GM10266 (cell line): ENCODE measurements around the gene UBE2J1.
"Not testable (repeated sequence)": the region's sequence is repeated elsewhere in the genome, so short reads cannot be mapped to it uniquely, and the experiment has no call there.

Experiments used
- DNase-seq: peaks from one replicate; pipeline ENCODE4 v3.0.0; 2012; ENCODE audit errors: extremely low spot score
- TF ChIP-seq, protein P1 (sequence below): IDR thresholded peaks from 2 replicates; pipeline ENCODE4 v1.5.1; 2012; ENCODE audit warnings: mild to moderate bottlenecking, low read depth; ENCODE audit not compliant: control insufficient read depth, insufficient read depth; ENCODE audit errors: missing control alignments

Gene UBE2J1, protein sequence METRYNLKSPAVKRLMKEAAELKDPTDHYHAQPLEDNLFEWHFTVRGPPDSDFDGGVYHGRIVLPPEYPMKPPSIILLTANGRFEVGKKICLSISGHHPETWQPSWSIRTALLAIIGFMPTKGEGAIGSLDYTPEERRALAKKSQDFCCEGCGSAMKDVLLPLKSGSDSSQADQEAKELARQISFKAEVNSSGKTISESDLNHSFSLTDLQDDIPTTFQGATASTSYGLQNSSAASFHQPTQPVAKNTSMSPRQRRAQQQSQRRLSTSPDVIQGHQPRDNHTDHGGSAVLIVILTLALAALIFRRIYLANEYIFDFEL

DNA sequence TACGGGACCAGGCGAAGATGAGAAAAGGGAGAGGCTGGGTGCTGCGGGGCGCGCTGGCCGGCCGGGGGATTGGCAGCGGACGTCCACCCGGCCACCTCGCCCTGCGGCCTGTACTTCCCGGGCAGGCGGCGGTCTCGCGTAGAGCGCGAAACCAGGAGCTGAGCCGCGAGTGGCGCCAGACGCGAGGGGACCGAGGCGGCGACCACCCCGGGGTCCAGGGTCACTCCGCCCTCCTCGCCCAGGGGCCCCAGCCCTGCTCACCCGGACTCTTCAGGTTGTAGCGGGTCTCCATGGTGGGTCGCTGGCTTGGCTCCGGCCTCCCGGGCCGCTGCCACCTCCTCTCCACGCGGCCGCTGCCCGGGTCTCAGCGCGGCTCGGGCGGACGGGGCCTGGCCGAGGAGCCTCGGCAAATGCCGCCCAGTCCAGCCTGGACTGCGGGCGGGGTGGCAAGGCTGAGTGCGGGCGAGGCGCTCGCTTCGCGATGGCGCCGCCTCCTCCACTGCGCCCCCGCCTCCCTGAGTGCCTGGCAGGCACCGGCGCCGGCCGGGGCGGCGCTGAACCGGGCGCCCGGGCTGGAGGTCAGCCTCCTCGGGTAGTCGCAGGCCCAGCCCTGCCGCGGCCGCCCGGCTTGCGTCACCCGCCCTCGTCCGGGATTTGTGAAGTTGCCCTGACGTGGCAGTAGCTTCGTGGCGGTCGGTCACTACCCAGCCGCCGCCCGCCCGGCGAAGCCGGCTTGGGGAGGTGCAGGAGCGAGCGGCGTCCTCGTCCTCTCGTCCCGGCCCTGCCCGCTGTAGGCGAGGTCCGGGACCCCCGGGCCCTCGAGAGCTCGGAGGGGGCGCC, at the start of gene UBE2J1:
TSS of gene UBE2J1 (minus strand) at position 445 of the 840 bp plus-strand sequence. CDS start at position 292, 153 bp downstream.
- DNase-seq = peak; percentile 80
- TF ChIP-seq, protein P1, sequence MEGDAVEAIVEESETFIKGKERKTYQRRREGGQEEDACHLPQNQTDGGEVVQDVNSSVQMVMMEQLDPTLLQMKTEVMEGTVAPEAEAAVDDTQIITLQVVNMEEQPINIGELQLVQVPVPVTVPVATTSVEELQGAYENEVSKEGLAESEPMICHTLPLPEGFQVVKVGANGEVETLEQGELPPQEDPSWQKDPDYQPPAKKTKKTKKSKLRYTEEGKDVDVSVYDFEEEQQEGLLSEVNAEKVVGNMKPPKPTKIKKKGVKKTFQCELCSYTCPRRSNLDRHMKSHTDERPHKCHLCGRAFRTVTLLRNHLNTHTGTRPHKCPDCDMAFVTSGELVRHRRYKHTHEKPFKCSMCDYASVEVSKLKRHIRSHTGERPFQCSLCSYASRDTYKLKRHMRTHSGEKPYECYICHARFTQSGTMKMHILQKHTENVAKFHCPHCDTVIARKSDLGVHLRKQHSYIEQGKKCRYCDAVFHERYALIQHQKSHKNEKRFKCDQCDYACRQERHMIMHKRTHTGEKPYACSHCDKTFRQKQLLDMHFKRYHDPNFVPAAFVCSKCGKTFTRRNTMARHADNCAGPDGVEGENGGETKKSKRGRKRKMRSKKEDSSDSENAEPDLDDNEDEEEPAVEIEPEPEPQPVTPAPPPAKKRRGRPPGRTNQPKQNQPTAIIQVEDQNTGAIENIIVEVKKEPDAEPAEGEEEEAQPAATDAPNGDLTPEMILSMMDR = no peak

DNA sequence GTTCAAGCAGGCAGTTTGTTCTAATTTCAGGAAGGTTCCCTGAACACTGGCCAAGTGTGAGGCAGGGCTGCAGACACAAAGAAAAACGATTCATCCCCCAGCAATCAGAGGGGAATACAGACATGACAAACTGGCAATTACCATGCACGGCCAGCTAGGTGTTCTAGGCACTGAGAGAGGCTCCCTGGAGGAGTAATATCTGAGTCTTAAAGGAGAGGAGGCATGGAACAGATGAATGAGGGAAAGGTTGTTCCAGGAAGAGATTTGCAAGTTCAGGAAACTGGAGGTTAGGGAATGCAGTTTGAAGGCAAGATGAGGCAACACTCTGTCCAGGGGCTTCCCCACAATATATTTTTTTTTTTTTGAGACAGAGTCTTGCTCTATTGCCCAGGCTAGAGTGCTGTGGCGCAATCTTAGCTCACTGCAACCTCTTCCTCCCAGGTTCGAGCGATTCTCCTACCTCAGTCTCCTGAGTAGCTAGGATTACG, 48.4 kb upstream of the UBE2J1 start:
- no peak for DNase-seq
- TF ChIP-seq, protein P1 = no peak

DNA sequence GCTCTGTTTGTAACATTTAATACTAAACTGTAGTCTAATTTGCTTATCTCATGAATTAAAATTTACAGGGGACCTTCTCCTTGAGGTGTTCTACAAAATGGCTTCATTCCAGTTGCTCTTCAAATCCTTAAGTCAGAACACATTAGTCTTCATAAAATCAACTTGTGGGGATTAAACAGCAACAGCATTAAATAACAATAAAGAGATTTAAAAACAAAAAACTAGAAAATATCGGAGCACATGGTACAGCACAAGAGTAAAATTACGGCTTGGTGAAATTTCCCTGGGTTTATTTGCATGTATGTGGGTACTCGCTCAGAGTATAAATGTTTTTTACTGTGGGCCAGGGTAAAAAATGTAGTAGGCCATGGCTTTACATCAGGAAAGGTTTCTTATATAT, 47.5 kb upstream of the UBE2J1 start:
- DNase-seq = no peak
- TF ChIP-seq, protein P1 = no peak

DNA sequence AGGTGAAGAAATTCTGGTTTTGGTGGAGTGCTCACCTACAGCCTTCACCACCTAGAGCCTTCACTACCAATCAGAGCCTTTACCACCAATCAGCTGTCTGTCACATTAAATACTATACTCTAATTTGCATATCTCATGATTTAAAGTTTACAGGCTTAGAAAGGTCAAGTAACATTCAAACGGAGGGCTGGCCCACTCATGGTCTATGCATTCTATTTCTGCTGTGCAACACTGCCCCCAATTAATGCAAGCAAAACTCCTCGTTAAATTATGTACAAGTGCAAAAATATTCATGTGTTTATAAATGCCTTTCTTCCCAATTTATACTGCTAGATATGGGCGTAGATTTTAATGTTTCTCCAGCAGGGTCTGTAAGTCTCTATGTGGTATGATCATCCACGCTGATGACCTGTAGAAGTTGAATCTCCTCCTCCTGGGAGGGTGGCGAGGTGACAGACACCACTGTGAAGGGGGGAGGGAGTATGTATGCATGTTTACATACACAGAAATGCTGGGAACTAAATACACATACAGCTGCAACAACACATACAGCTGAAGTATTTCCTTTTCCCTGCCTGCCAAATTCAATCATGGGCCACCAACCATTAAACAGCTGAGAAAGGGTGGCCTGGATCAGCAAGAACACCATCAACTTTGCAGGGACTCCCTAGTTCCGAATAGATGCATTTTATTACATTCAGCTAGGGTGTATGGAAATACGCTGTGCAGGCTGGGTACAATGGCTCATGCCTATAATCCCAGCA, 46.4 kb upstream of the UBE2J1 start:
- TF ChIP-seq, protein P1 = no peak
- no peak for DNase-seq

DNA sequence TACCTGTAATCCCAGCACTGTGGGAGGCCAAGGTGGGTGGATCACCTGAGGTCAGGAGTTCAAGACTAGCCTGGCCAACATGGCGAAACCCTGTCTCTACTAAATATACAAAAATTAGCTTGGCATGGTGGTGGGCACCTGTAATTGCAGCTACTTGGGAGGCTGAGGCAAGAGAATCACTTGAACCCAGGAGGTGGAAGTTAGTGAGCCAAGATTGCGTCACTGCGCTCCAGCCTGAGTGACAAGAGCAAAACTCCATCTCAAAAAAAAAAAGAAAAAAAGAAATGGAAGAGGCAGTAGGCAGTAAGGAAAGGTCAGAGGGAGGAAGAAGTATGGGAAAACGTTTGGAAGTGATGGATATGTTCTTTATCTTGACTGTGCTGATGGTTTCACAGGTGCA, 45.4 kb upstream of the UBE2J1 start:
- not testable (repeated sequence) for DNase-seq

DNA sequence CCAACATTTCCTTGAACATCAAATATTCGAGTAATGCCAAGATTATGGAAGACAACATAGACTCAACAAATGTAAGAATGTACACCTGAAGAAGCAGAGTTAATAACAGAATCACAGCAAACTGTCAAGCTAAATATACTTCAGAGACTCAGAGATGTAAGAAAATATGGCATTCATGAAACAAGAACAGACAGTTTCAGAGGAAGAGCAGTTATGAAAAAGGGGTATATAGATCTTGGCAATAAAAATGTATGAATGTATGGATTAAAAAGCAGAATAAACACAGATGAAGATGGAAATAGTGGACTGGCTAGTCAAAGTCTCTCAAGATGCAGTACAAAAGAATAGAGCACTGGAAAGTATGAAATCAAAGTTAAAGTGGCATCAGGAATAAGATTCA, 41.1 kb upstream of the UBE2J1 start:
- TF ChIP-seq, protein P1 = no peak
- DNase-seq = no peak

DNA sequence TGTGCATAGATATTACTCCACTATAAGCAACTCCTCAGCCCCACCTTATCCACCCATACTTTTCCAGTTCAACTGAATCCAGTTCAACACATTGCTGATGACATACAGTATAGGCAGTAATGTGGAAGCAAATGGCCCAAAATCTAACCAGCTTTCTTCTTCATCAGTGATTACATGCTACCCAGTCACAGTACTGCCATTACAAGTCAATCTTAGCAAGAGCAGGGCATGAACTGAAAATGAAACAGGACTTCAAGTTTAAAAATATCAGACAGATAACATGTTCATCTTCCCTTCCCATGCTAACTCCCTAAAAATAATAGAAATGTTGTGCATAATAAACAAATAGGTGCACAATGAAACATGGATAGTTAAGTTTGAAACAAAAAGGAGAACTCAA, 40.3 kb upstream of the UBE2J1 start:
- TF ChIP-seq, protein P1 = no peak
- no peak for DNase-seq
